ENCODE data around the gene ADIRF.

Gene ADIRF

GRCh38 chr10:86953747-86954680, 14.3 kb upstream of the ADIRF start:
- peaks cover 7% of the 10 kb centered on the region for H3K4me1 Mint-ChIP-seq (ENCODE audit: low read depth)
- no peak for DNase-seq
- H3K27ac Mint-ChIP-seq: no peak overlapping the region
- no peak overlapping the region for H3K4me3 Mint-ChIP-seq
- no peaks in the 10 kb centered on the region for H3K36me3 Mint-ChIP-seq (ENCODE audit: low read depth)
- H3K27me3 Mint-ChIP-seq: no peaks in the 10 kb centered on the region
- peaks cover 11% of the 10 kb centered on the region for H3K9me3 Mint-ChIP-seq

GRCh38 chr10:86954681-86955500, 13.4 kb upstream of the ADIRF start:
- H3K27ac Mint-ChIP-seq: no peak overlapping the region
- peaks cover 11% of the 10 kb centered on the region for H3K9me3 Mint-ChIP-seq
- peaks cover 7% of the 10 kb centered on the region for H3K4me1 Mint-ChIP-seq (ENCODE audit: low read depth)
- H3K4me3 Mint-ChIP-seq: no peak overlapping the region
- no peak for DNase-seq
- H3K27me3 Mint-ChIP-seq: no peaks in the 10 kb centered on the region
- no peaks in the 10 kb centered on the region for H3K36me3 Mint-ChIP-seq (ENCODE audit: low read depth)

- no peak overlapping the region for H3K4me3 Mint-ChIP-seq
- DNase-seq: no peak
- H3K36me3 Mint-ChIP-seq (ENCODE audit: low read depth): no peaks in the 10 kb centered on the region
- no peak overlapping the region for H3K27ac Mint-ChIP-seq
- no peaks in the 10 kb centered on the region for H3K27me3 Mint-ChIP-seq
- H3K4me1 Mint-ChIP-seq (ENCODE audit: low read depth): peaks cover 5% of the 10 kb centered on the region
- peaks cover 11% of the 10 kb centered on the region for H3K9me3 Mint-ChIP-seq
Measured at GRCh38 chr10:86955501-86956194, 12.6 kb upstream of the ADIRF start.

DNA sequence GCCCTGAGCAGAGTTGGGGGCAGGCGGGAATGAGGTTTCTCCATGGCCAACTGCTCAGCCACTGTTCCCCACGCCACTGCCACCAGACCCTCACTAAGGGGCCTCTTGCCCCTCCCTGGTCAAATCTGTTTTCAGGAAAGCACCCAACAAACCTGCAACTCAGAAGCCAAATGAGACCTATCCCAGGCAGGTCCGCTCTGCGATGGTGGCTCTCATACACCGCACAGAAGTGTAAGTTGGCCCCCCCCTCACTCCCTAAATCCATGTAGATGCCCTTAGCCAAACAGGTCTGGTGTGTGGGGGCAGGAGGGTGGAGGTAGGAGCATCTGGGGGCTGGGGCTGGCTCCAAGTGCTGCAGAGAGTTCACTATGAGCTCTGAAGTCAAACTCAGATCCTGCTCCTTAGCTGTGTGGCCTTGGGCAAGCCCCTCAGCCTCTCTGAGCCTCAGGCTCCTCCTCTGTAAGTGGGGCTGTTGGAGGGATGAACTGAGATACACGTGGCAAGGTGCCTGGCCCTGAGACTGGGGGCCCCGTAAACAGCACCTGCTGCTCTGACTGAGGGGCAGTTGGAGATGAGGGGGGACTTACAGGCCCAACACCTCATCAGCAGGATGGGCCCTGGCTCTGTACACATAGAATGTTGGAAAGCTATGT, 12.0 kb upstream of the ADIRF start:
- Mint-ChIP-seq H3K36me3 (ENCODE audit: low read depth) (no peaks in the 10 kb centered on the region), H3K4me1 (ENCODE audit: low read depth) (peaks cover 2% of the 10 kb centered on the region), H3K9me3 (peaks cover 11% of the 10 kb centered on the region), H3K27ac (no peak overlapping the region), H3K4me3 (no peak overlapping the region), H3K27me3 (no peaks in the 10 kb centered on the region)
- DNase-seq: no peak

GRCh38 chr10:86956848-86957448, 11.3 kb upstream of the ADIRF start:
- H3K27me3 Mint-ChIP-seq: no peaks in the 10 kb centered on the region
- H3K27ac Mint-ChIP-seq: no peak overlapping the region
- H3K4me1 Mint-ChIP-seq (ENCODE audit: low read depth): peaks cover 2% of the 10 kb centered on the region
- H3K36me3 Mint-ChIP-seq (ENCODE audit: low read depth): no peaks in the 10 kb centered on the region
- DNase-seq: no peak
- H3K9me3 Mint-ChIP-seq: peaks cover 9% of the 10 kb centered on the region
- H3K4me3 Mint-ChIP-seq: no peak overlapping the region

DNA sequence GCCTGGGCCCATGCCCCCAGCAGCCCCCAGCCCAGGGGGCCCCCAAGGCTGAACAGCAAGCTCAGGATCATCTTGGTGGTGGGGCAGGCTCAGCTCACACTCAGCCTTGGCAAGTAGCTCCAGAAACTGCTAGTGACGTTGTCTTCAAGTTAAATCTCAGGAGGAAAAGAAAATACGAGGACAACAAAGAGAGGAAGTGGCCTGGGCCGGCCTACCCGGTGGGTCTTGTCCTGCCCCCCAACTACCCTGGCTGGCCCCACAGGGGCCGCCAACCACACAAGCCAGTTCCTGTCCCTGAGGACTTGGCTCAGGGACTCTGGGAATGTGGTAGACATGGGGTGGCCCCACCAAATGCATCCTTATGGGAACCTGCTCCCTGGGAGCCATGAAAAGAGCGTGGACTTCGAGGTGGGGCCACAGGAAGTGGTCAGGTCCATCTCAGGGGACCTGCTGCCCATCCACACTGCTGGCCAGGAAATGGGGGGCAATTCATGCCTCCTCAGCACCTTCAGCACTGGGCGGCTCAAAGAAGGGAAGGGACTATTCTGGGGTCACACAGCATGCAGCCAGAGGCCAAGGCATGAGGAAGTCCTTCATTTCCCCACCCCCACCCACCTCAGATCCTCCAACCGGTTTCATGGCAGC, 10.7 kb upstream of the ADIRF start, which contains the start of gene MMRN2:
TSS of gene MMRN2 (minus strand) at position 145 of the 645 bp plus-strand sequence. CDS start at position 71, 74 bp downstream.
- no peak for DNase-seq
- Mint-ChIP-seq H3K27me3 (no peaks in the 10 kb centered on the region), H3K36me3 (ENCODE audit: low read depth) (no peaks in the 10 kb centered on the region), H3K4me3 (no peak within 1 kb of the TSS), H3K4me1 (ENCODE audit: low read depth) (peaks cover 2% of the 10 kb centered on the region), H3K9me3 (peaks cover 3% of the 10 kb centered on the region), H3K27ac (no peak within 1 kb of the TSS)

- Mint-ChIP-seq H3K36me3 (ENCODE audit: low read depth) (no peaks in the 10 kb centered on the region), H3K27ac (no peak within 1 kb of the TSS), H3K27me3 (no peaks in the 10 kb centered on the region), H3K9me3 (no peaks in the 10 kb centered on the region), H3K4me1 (ENCODE audit: low read depth) (peaks cover 2% of the 10 kb centered on the region), H3K4me3 (no peak within 1 kb of the TSS)
- peak; percentile 25 for DNase-seq
Measured at GRCh38 chr10:86958116-86958900, 10.0 kb upstream of the ADIRF start, which contains the start of gene SNCG. TSS of gene SNCG (plus strand) at chr10:86958599. CDS start at chr10:86958698, 99 bp downstream.

DNA sequence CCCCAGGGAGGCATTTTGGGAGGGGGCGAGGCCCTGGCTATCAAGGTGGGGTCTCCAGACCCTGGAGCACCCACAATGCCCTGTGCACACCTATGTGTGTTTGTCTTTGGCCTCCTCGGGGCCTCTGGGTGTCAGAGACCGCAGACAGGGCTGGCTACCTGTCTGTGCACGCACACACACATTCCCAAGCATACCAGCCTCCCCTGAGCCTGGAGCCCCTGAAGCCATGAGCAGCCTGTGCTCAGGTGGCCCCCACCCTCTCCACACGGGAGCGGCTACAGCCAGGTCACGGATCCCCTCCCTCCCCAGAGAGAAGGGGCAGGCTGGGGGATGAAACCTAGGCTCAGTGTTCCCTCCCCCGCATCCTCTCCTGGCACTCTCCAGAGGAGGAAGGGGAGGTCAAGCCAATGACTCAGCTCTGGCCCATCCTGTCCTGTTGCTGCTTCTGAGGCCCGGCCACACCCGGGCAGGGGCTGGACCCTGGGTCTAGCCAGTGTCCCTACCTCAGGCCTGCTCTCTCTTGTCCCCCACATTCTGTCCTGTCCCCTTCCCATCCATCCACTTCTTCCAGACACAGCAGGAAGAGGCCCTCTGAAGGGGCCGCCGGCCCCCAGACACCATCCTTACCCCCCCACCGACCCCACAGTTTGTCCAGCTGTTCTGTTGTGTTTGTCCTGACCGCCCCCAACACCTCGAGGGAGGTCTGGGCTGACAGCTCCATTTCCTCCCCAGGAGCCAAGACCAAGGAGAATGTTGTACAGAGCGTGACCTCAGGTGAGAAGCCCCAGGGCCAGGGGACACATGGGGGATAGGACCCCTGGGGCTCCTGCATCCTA, 9.2 kb upstream of the ADIRF start:
- DNase-seq: peak; percentile 26
- Mint-ChIP-seq H3K9me3 (no peaks in the 10 kb centered on the region), H3K36me3 (ENCODE audit: low read depth) (no peaks in the 10 kb centered on the region), H3K27me3 (no peaks in the 10 kb centered on the region), H3K4me1 (ENCODE audit: low read depth) (peaks cover 2% of the 10 kb centered on the region), H3K4me3 (no peak overlapping the region), H3K27ac (no peak overlapping the region)

DNA sequence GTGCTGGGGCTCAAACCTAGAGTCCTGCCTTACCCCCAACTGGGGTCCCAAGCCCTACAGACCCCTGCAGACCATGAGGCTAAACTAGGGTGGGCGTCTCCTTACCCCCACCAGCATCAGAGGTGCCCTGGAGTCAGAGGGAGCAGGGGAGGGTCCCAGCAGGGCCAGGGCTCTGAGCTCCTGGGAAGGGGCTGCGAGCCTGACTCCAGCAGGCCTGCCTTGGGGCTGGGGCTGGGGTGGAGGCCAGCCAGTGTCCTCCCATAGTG, 8.6 kb upstream of the ADIRF start:
- H3K9me3 Mint-ChIP-seq: no peaks in the 10 kb centered on the region
- no peaks in the 10 kb centered on the region for H3K27me3 Mint-ChIP-seq
- peaks cover 2% of the 10 kb centered on the region for H3K4me1 Mint-ChIP-seq (ENCODE audit: low read depth)
- no peak for DNase-seq
- no peak overlapping the region for H3K27ac Mint-ChIP-seq
- H3K4me3 Mint-ChIP-seq: no peak overlapping the region
- H3K36me3 Mint-ChIP-seq (ENCODE audit: low read depth): no peaks in the 10 kb centered on the region

- Mint-ChIP-seq H3K9me3 (no peaks in the 10 kb centered on the region), H3K36me3 (ENCODE audit: low read depth) (no peaks in the 10 kb centered on the region), H3K27ac (peak overlapping the region; percentile 40), H3K4me3 (no peak overlapping the region), H3K4me1 (ENCODE audit: low read depth) (peaks cover 5% of the 10 kb centered on the region), H3K27me3 (no peaks in the 10 kb centered on the region)
- peak; percentile 42 for DNase-seq
Measured at GRCh38 chr10:86960003-86960862, 8.0 kb upstream of the ADIRF start.

- Mint-ChIP-seq H3K27me3 (no peaks in the 10 kb centered on the region), H3K27ac (peak overlapping the region; percentile 40), H3K36me3 (ENCODE audit: low read depth) (no peaks in the 10 kb centered on the region), H3K4me1 (ENCODE audit: low read depth) (peaks cover 10% of the 10 kb centered on the region), H3K4me3 (no peak overlapping the region), H3K9me3 (no peaks in the 10 kb centered on the region)
- no peak for DNase-seq
Measured at GRCh38 chr10:86960863-86961434, 7.3 kb upstream of the ADIRF start.

All from activated T-cell treated with anti-CD3 and anti-CD28 coated beads, Interleukin-2, amount 50 U/mL, for 24 hours (primary cell).